Parathyroid adenoma (tissue), 2 donors: ENCODE measurements around the gene AP1S3.

ENCODE experiments used
- H2AFZ ChIP-seq: fragments of 300-600 bp; sonication (generic); one replicate; pipeline ENCODE4 v1.7.0; 2017; ENCODE audit warnings: antibody characterized with exemption, mild to moderate bottlenecking
- H3K27ac ChIP-seq: fragments of 300-600 bp; sonication (generic); one replicate; pipeline ENCODE4 v1.7.0; 2017
- H3K27me3 ChIP-seq: fragments of 300-600 bp; sonication (generic); one replicate; pipeline ENCODE4 v1.7.0; 2017; ENCODE audit warnings: low read length; ENCODE audit not compliant: control insufficient read depth, insufficient read depth
- H3K36me3 ChIP-seq: fragments of 300-600 bp; sonication (generic); one replicate; pipeline ENCODE4 v1.7.0; 2017; ENCODE audit warnings: low read length; ENCODE audit not compliant: control insufficient read depth, insufficient read depth
- H3K4me1 ChIP-seq: fragments of 300-600 bp; sonication (generic); one replicate; pipeline ENCODE4 v1.7.0; 2017; ENCODE audit warnings: control low read depth
- H3K4me2 ChIP-seq: fragments of 300-600 bp; sonication (generic); one replicate; pipeline ENCODE4 v1.7.0; 2017; ENCODE audit warnings: low read length
- H3K4me3 ChIP-seq: fragments of 300-600 bp; sonication (generic); one replicate; pipeline ENCODE4 v1.7.0; 2017; ENCODE audit warnings: low read depth, low read length
- H3K79me2 ChIP-seq: fragments of 300-600 bp; sonication (generic); one replicate; pipeline ENCODE4 v1.7.0; 2017; ENCODE audit warnings: control low read depth
- H3K9ac ChIP-seq: fragments of 300-600 bp; sonication (generic); one replicate; pipeline ENCODE4 v1.7.0; 2017; ENCODE audit warnings: mild to moderate bottlenecking
- H3K9me3 ChIP-seq: fragments of 300-600 bp; sonication (generic); one replicate; pipeline ENCODE4 v1.7.0; 2017; ENCODE audit warnings: low read length; ENCODE audit not compliant: control insufficient read depth
- TF ChIP-seq, protein P1 (sequence below): fragments of 300-600 bp; sonication (generic); IDR thresholded peaks from one replicate; pipeline ENCODE4 v1.7.0; 2017; ENCODE audit warnings: antibody characterized with exemption, mild to moderate bottlenecking
- donor health status: primary hyperparathyroidism.

The AP1S3 gene

DNA sequence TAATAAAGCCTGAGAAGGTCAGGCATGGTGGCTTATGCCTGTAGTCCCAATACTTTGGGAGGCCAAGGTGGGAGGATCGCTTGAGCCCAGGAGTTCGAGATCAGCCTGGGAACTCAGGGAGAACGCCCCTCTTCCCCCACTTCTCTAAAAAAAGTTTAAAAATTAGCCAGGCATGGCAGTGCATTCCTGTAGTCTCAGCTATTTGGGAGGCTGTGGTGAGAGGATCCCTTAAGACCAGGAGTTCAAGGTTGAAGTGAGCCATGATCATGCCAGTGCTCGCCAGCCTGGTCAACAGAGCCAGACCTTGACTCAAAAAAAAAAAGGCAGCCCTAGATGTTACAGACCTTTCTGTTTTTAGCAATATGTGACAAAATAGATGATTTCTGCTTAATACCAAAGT lies 83.4 kb downstream of the AP1S3 start:
- Histone ChIP-seq H3K4me1 (no peaks in the 10 kb centered on the region), H3K9ac (no peak overlapping the region), H3K27ac (no peak overlapping the region), H3K9me3 (no peaks in the 10 kb centered on the region), H3K79me2 (no peaks in the 10 kb centered on the region), H3K4me2 (no peak overlapping the region), H3K36me3 (no peaks in the 10 kb centered on the region), H2AFZ (no peak overlapping the region), H3K27me3 (no peaks in the 10 kb centered on the region), H3K4me3 (no peak overlapping the region)
- TF ChIP-seq, protein P1, sequence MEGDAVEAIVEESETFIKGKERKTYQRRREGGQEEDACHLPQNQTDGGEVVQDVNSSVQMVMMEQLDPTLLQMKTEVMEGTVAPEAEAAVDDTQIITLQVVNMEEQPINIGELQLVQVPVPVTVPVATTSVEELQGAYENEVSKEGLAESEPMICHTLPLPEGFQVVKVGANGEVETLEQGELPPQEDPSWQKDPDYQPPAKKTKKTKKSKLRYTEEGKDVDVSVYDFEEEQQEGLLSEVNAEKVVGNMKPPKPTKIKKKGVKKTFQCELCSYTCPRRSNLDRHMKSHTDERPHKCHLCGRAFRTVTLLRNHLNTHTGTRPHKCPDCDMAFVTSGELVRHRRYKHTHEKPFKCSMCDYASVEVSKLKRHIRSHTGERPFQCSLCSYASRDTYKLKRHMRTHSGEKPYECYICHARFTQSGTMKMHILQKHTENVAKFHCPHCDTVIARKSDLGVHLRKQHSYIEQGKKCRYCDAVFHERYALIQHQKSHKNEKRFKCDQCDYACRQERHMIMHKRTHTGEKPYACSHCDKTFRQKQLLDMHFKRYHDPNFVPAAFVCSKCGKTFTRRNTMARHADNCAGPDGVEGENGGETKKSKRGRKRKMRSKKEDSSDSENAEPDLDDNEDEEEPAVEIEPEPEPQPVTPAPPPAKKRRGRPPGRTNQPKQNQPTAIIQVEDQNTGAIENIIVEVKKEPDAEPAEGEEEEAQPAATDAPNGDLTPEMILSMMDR, result no peak

DNA sequence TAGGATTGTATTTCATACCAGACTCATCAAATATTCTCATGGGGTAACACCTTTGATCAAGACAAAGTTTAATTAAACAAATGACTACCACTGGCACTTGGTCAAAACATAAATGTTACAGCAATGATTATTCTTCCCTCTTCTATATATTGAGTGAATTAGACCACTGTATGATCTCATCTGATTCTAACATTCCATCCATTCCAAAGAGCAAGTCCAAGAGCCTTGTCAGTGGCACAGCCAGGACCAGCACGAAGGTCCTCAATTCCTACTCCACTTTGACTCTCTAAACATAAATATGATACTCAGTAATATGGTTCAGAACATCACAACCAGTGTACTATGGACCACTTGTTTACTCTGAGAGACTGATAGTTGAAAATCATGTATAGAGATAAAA lies 86.4 kb downstream of the AP1S3 start:
- H2AFZ ChIP-seq, result no peak overlapping the region
- no peaks in the 10 kb centered on the region for H3K27me3 ChIP-seq
- H3K9ac ChIP-seq, result no peak overlapping the region
- no peak overlapping the region for H3K4me3 ChIP-seq
- no peaks in the 10 kb centered on the region for H3K36me3 ChIP-seq
- H3K4me2 ChIP-seq, result no peak overlapping the region
- TF ChIP-seq, protein P1, result no peak
- H3K9me3 ChIP-seq, result no peaks in the 10 kb centered on the region
- H3K27ac ChIP-seq, result no peak overlapping the region
- H3K4me1 ChIP-seq, result no peaks in the 10 kb centered on the region
- H3K79me2 ChIP-seq, result no peaks in the 10 kb centered on the region

DNA sequence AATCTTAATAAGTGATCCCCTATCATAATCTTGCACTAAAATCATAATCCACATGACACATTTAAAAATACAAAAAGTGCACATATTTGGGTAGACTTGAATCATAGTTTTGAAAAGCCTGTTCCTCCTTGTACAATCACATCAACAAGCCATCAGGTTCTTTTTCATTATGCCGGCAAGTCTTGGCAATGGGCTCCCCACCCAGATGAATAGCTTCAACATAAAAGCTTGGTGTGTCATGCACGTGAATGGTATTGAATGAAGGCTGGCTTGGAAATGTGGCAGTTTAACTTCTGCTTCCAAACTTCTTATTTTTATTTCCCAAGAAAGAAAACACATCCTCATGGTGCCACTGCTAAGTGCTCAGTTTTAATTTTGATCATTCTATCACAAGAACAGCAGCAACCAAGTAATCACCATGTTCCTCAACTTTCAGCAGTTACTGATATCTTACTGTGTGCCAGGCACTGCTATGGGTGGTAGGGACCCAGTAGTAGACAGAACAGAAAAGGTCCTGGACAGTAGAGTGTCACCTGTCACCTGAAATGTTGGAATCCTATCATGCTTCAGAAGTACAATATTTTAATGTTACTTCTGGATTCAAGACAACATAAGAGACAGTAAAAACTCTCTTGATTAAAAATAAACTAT lies 89.9 kb downstream of the AP1S3 start:
- Histone ChIP-seq H3K4me3 (no peak overlapping the region), H3K9me3 (no peaks in the 10 kb centered on the region), H3K9ac (no peak overlapping the region), H2AFZ (no peak overlapping the region), H3K27me3 (no peaks in the 10 kb centered on the region), H3K79me2 (no peaks in the 10 kb centered on the region), H3K27ac (no peak overlapping the region), H3K4me1 (no peaks in the 10 kb centered on the region), H3K36me3 (no peaks in the 10 kb centered on the region), H3K4me2 (no peak overlapping the region)
- TF ChIP-seq, protein P1, result no peak

DNA sequence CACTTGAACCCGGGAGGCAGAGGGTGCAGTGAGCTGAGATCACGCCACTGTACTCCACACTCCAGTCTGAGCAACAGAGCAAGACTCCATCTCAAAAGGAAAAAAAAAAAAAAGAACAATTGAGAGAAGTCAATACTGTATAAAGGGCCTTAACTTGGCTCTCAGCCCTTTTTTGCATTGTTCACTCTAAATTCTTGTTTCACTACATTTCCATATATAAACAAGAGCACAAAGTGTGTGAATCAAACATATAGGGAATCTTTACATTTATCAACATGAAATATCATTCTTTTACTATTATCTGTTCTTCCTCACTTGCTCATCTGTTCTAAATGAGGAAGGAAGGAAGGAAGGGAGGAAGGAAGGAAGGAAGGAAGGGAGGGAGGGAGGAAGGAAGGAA lies 90.8 kb downstream of the AP1S3 start:
- no peaks in the 10 kb centered on the region for H3K27me3 ChIP-seq
- H3K4me2 ChIP-seq, result no peak overlapping the region
- H3K9me3 ChIP-seq, result no peaks in the 10 kb centered on the region
- H3K4me1 ChIP-seq, result no peaks in the 10 kb centered on the region
- no peak overlapping the region for H2AFZ ChIP-seq
- no peak overlapping the region for H3K27ac ChIP-seq
- TF ChIP-seq, protein P1, result no peak
- H3K9ac ChIP-seq, result no peak overlapping the region
- H3K36me3 ChIP-seq, result no peaks in the 10 kb centered on the region
- no peaks in the 10 kb centered on the region for H3K79me2 ChIP-seq
- H3K4me3 ChIP-seq, result no peak overlapping the region

DNA sequence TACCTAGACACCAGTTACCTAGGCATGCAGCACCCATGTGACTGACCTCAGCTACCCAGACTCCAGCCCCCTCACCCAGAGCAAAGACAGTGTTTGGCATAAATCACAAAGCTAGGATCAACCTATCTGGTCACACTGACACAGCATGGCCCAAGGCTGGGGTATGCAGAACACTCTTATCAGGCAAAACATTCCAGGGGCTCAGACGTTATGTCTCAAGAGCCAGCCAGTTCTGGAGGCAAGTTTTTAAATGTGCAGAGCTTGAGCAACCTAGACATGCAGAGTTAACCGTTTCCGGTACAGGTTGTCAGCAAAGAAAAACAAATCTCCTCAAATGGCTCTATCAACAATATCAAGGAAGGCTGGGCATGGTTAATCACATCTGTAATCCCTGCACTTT lies 92.8 kb downstream of the AP1S3 start:
- no peak overlapping the region for H3K27ac ChIP-seq
- H2AFZ ChIP-seq, result no peak overlapping the region
- H3K36me3 ChIP-seq, result no peaks in the 10 kb centered on the region
- H3K27me3 ChIP-seq, result no peaks in the 10 kb centered on the region
- H3K9ac ChIP-seq, result no peak overlapping the region
- H3K4me3 ChIP-seq, result no peak overlapping the region
- H3K79me2 ChIP-seq, result no peaks in the 10 kb centered on the region
- no peak overlapping the region for H3K4me2 ChIP-seq
- no peaks in the 10 kb centered on the region for H3K4me1 ChIP-seq
- TF ChIP-seq, protein P1, result no peak
- no peaks in the 10 kb centered on the region for H3K9me3 ChIP-seq
